ENCODE data around the gene RASAL3.

RASAL3 gene

GRCh38 chr19:15464394-15465385, at the start of gene RASAL3:
TSS of gene RASAL3 (minus strand) at chr19:15464544. CDS start at chr19:15464358, 186 bp downstream.
- no peak for DNase-seq
- H3K9me3 ChIP-seq (ENCODE audit: severe bottlenecking) = no peaks in the 10 kb centered on the region
- TF ChIP-seq CTCF (IDR thresholded peaks at IDR 0.05; ENCODE audit: low read depth, low read length) = no peak
- no peaks in the 10 kb centered on the region for H3K36me3 ChIP-seq
- H3K4me3 ChIP-seq (ENCODE audit: low read depth, low read length) = no peak within 1 kb of the TSS
- no peak within 1 kb of the TSS for H3K27ac ChIP-seq
- peaks cover 73% of the 10 kb centered on the region for H3K27me3 ChIP-seq (ENCODE audit: insufficient read depth, low read depth, severe bottlenecking)

- TF ChIP-seq CTCF (IDR thresholded peaks at IDR 0.05; ENCODE audit: low read depth, low read length) = no peak
- Histone ChIP-seq H3K9me3 (ENCODE audit: severe bottlenecking) (peaks cover 3% of the 10 kb centered on the region), H3K36me3 (no peaks in the 10 kb centered on the region), H3K27me3 (ENCODE audit: insufficient read depth, low read depth, severe bottlenecking) (peaks cover 82% of the 10 kb centered on the region), H3K27ac (no peak overlapping the region), H3K4me3 (ENCODE audit: low read depth, low read length) (no peak overlapping the region)
- no peak for DNase-seq
These were observed 47.5 kb upstream of the RASAL3 start for GRCh38 chr19:15511671-15512424.

- Histone ChIP-seq H3K27ac (no peak within 1 kb of the TSS), H3K36me3 (no peaks in the 10 kb centered on the region)
These were observed 43.8 kb upstream of the RASAL3 start, which contains the start of gene CYP4F22 for GRCh38 chr19:15508035-15508710. TSS of gene CYP4F22 (plus strand) at chr19:15508525. CDS start at chr19:15525337, 16,812 bp downstream.

GRCh38 chr19:15507068-15508034, 43.0 kb upstream of the RASAL3 start:
- Histone ChIP-seq H3K27me3 (ENCODE audit: insufficient read depth, low read depth, severe bottlenecking) (peaks cover 82% of the 10 kb centered on the region), H3K4me3 (ENCODE audit: low read depth, low read length) (no peak overlapping the region), H3K27ac (no peak overlapping the region), H3K36me3 (no peaks in the 10 kb centered on the region), H3K9me3 (ENCODE audit: severe bottlenecking) (no peaks in the 10 kb centered on the region)
- no peak for TF ChIP-seq CTCF (IDR thresholded peaks at IDR 0.05; ENCODE audit: low read depth, low read length)
- DNase-seq = no peak

More at GRCh38 chr19:15508035-15508710, 43.8 kb upstream of the RASAL3 start, which contains the start of gene CYP4F22:
- no peak for TF ChIP-seq CTCF (IDR thresholded peaks at IDR 0.05; ENCODE audit: low read depth, low read length)
- peaks cover 81% of the 10 kb centered on the region for H3K27me3 ChIP-seq (ENCODE audit: insufficient read depth, low read depth, severe bottlenecking)
- H3K9me3 ChIP-seq (ENCODE audit: severe bottlenecking) = no peaks in the 10 kb centered on the region
- H3K4me3 ChIP-seq (ENCODE audit: low read depth, low read length) = no peak within 1 kb of the TSS
- DNase-seq = no peak
